ENCODE results near the gene TMEM33.

Gene TMEM33

DNA sequence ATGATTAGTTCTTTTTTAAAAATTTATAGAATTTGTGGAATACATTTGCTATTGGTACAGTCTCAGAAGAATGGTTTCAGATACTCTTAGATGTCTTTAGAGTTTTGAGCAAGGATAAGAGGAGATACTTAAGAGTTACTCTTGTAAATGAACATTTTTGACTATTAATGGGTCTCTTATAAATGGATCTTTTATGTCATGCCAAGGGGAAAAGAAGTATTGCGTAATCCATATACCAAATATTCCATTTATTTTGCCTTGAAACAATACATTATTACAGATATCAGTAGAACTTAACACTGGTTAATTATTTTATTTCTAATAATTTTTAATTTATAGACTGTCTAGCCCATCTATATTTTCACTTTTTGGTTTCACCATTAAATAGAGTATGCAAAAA, 29.2 kb downstream of the TMEM33 start:
- peak; percentile 71 for TF ChIP-seq CEBPB (IDR thresholded peaks at IDR 0.05)
- no peak for TF ChIP-seq FOXM1 (IDR thresholded peaks at IDR 0.05; ENCODE audit: borderline replicate concordance, low read depth)

DNA sequence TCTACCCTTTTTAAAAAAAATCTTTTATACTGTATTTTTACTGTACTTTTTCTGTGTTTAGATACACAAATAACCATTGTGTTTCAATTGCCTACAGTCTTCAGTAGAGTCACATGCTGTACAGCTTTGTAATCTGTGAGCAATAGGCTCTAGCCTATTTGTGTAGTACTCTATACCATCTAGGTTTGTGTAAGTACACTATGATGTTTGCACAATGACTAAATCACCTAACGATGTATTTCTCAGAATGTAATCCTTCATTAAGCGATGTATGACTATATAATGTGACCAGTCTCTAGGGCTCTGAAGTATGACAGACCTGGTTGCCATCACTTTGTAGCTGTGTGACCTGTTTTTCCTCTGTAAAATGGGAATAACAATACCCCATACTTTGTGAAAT, 32.2 kb downstream of the TMEM33 start:
- TF ChIP-seq NFIC (IDR thresholded peaks at IDR 0.05) (no peak), TAF1 (IDR thresholded peaks at IDR 0.05; ENCODE audit: low read depth) (no peak), TCF12 (IDR thresholded peaks at IDR 0.05; ENCODE audit: low read depth) (no peak), CREB1 (IDR thresholded peaks at IDR 0.05; ENCODE audit: low read depth) (no peak), FOXM1 (IDR thresholded peaks at IDR 0.05; ENCODE audit: borderline replicate concordance, low read depth) (no peak), YY1 (IDR thresholded peaks at IDR 0.05; ENCODE audit: low read depth) (no peak), RAD21 (IDR thresholded peaks at IDR 0.05; ENCODE audit: low read depth) (no peak)
- TF ChIP-seq, protein P1, sequence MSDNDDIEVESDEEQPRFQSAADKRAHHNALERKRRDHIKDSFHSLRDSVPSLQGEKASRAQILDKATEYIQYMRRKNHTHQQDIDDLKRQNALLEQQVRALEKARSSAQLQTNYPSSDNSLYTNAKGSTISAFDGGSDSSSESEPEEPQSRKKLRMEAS (IDR thresholded peaks at IDR 0.05): no peak
- TF ChIP-seq, protein P2, sequence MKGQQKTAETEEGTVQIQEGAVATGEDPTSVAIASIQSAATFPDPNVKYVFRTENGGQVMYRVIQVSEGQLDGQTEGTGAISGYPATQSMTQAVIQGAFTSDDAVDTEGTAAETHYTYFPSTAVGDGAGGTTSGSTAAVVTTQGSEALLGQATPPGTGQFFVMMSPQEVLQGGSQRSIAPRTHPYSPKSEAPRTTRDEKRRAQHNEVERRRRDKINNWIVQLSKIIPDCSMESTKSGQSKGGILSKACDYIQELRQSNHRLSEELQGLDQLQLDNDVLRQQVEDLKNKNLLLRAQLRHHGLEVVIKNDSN (IDR thresholded peaks at IDR 0.05): no peak

DNA sequence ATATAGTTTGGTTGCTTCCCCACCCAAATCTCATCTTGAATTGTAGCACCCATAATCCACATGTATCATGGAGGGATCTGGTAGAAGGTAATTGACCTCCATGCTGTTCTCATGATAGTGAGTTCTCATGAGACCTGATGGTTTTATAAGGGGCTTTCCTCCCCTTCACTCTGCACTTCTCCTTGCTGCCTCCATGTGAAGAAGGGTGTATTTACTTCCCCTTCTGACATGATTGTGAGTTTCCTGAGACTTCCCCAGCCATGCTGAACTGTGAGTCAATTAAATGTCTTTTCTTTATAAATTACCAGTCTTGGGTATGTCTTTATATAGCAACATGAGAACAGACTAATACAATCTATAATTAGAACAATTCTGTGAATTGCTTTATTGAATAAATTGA, 34.4 kb downstream of the TMEM33 start:
- TF ChIP-seq TAF1 (IDR thresholded peaks at IDR 0.05; ENCODE audit: low read depth) (no peak), EP300 (IDR thresholded peaks at IDR 0.05; ENCODE audit: borderline replicate concordance) (no peak), YY1 (IDR thresholded peaks at IDR 0.05; ENCODE audit: low read depth) (no peak), CEBPB (IDR thresholded peaks at IDR 0.05) (no peak), NFIC (IDR thresholded peaks at IDR 0.05) (no peak), TEAD4 (IDR thresholded peaks at IDR 0.05) (no peak), CREB1 (IDR thresholded peaks at IDR 0.05; ENCODE audit: low read depth) (no peak), ZBTB7A (IDR thresholded peaks at IDR 0.05; ENCODE audit: low read depth) (no peak)
- TF ChIP-seq, protein P1 (IDR thresholded peaks at IDR 0.05): no peak

DNA sequence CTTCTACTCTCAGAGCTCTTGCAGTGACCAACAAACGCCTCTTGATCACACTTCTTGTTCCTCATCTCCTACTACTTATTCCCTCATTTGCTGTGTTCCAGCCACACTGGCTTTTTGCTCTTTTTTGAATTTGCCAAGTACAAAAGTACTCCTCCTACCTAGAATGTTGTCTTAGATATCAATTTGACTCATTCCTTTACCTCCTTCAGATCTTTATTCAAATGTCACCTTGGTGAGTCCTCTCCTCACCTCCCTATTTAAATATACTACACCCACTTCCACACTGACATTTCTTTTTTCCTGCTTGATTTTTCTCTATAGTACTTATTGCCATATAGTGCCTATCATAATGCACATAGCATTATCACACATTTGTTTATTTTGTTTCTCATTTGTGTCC, 40.1 kb downstream of the TMEM33 start:
- no peak for TF ChIP-seq TAF1 (IDR thresholded peaks at IDR 0.05; ENCODE audit: low read depth)
- TF ChIP-seq EGR1 (IDR thresholded peaks at IDR 0.05): no peak

DNA sequence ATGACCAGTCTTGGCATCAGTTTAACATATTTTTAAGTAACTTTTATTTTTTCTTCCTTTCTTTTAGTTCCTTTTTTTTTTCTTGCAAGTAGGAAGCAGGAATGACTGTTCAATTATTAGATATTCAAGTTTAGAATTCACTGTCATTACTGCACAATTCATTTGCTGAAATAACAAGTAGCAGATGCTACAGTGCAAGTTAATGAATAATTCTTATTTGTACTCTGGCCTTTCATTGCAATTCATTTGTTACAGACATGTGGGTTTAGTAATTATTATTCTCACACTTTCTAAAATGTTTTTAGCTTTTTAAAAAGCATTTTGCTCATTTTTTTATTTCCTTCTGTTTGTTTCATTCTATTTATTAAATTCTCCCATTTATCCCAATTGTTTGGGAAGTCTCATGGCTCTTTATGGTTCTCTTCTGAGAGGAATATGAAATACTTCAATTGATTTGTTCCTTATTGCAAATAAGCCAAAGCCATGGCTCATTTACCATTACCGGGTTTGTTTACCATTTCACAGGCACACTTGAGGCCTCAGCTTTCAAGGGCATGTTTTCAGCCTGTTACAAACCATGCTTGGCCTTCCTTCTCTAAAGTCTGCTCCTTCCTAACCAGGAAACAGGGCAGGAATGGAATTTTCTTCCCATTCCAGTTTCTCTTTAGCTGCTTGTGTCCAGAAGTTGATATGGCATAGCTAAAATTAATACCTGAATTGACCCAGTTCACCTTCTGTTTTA, 41.7 kb downstream of the TMEM33 start:
- TF ChIP-seq CEBPB (IDR thresholded peaks at IDR 0.05) (no peak), EP300 (IDR thresholded peaks at IDR 0.05; ENCODE audit: borderline replicate concordance) (no peak)

DNA sequence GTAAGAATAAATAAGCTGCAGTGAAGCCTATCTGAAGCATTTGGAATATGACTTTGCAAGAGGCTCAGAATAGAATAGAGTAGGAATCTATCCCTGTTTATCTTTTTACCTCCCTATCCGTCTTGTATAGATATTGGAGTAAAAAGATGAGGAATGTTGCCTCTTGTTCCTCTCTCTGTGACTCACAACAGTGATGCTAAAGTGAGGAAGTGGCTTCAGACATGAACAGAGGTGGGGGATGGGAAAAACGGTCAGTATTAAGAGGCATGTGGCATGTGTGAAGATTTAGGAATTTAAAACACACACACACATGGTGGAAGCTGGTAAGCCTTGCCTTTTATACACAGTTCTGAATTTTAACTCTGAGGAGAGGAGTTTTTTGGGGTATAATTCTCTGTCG, 42.5 kb downstream of the TMEM33 start:
- TF ChIP-seq EGR1 (IDR thresholded peaks at IDR 0.05): no peak
- TF ChIP-seq, protein P3, sequence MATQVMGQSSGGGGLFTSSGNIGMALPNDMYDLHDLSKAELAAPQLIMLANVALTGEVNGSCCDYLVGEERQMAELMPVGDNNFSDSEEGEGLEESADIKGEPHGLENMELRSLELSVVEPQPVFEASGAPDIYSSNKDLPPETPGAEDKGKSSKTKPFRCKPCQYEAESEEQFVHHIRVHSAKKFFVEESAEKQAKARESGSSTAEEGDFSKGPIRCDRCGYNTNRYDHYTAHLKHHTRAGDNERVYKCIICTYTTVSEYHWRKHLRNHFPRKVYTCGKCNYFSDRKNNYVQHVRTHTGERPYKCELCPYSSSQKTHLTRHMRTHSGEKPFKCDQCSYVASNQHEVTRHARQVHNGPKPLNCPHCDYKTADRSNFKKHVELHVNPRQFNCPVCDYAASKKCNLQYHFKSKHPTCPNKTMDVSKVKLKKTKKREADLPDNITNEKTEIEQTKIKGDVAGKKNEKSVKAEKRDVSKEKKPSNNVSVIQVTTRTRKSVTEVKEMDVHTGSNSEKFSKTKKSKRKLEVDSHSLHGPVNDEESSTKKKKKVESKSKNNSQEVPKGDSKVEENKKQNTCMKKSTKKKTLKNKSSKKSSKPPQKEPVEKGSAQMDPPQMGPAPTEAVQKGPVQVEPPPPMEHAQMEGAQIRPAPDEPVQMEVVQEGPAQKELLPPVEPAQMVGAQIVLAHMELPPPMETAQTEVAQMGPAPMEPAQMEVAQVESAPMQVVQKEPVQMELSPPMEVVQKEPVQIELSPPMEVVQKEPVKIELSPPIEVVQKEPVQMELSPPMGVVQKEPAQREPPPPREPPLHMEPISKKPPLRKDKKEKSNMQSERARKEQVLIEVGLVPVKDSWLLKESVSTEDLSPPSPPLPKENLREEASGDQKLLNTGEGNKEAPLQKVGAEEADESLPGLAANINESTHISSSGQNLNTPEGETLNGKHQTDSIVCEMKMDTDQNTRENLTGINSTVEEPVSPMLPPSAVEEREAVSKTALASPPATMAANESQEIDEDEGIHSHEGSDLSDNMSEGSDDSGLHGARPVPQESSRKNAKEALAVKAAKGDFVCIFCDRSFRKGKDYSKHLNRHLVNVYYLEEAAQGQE (IDR thresholded peaks at IDR 0.05; ENCODE audit: low read depth): no peak
- no peak for TF ChIP-seq CREB1 (IDR thresholded peaks at IDR 0.05; ENCODE audit: low read depth)
- TF ChIP-seq, protein P1 (IDR thresholded peaks at IDR 0.05): no peak
- TF ChIP-seq YY1 (IDR thresholded peaks at IDR 0.05; ENCODE audit: low read depth): no peak
- TF ChIP-seq TEAD4 (IDR thresholded peaks at IDR 0.05): no peak
- no peak for TF ChIP-seq RAD21 (IDR thresholded peaks at IDR 0.05; ENCODE audit: low read depth)
- no peak for TF ChIP-seq FOXM1 (IDR thresholded peaks at IDR 0.05; ENCODE audit: borderline replicate concordance, low read depth)
- TF ChIP-seq TCF12 (IDR thresholded peaks at IDR 0.05; ENCODE audit: low read depth): no peak

GRCh38 chr4:41981456-41981855, 46.2 kb downstream of the TMEM33 start, which contains the start of gene DCAF4L1:
DCAF4L1 (plus strand) TSS chr4:41981756; CDS start chr4:41981793, 37 bp downstream.
- no peak for TF ChIP-seq EP300 (IDR thresholded peaks at IDR 0.05; ENCODE audit: borderline replicate concordance)
- no peak for TF ChIP-seq TEAD4 (IDR thresholded peaks at IDR 0.05)
- TF ChIP-seq FOXM1 (IDR thresholded peaks at IDR 0.05; ENCODE audit: borderline replicate concordance, low read depth): no peak
- TF ChIP-seq CEBPB (IDR thresholded peaks at IDR 0.05): no peak
- no peak for TF ChIP-seq CREB1 (IDR thresholded peaks at IDR 0.05; ENCODE audit: low read depth)
- TF ChIP-seq TCF12 (IDR thresholded peaks at IDR 0.05; ENCODE audit: low read depth): no peak
- no peak for TF ChIP-seq TAF1 (IDR thresholded peaks at IDR 0.05; ENCODE audit: low read depth)
- TF ChIP-seq ZBTB7A (IDR thresholded peaks at IDR 0.05; ENCODE audit: low read depth): no peak
- TF ChIP-seq NFIC (IDR thresholded peaks at IDR 0.05): no peak
- no peak for TF ChIP-seq EGR1 (IDR thresholded peaks at IDR 0.05)
- TF ChIP-seq, protein P2 (IDR thresholded peaks at IDR 0.05): no peak
- TF ChIP-seq YY1 (IDR thresholded peaks at IDR 0.05; ENCODE audit: low read depth): no peak
- TF ChIP-seq RAD21 (IDR thresholded peaks at IDR 0.05; ENCODE audit: low read depth): no peak
- TF ChIP-seq, protein P1 (IDR thresholded peaks at IDR 0.05): no peak
- TF ChIP-seq, protein P3 (IDR thresholded peaks at IDR 0.05; ENCODE audit: low read depth): no peak

Measured in Ishikawa (cell line).